ENCODE measurements around the gene PSAT1. TPM values are rescaled to one million over a fixed set of nuclear protein-coding genes. Genes with fewer than 3 reads are reported as not detected.

PSAT1 gene
- total RNA-seq, 1 donor from 2014 or later: 32.5 TPM

DNA sequence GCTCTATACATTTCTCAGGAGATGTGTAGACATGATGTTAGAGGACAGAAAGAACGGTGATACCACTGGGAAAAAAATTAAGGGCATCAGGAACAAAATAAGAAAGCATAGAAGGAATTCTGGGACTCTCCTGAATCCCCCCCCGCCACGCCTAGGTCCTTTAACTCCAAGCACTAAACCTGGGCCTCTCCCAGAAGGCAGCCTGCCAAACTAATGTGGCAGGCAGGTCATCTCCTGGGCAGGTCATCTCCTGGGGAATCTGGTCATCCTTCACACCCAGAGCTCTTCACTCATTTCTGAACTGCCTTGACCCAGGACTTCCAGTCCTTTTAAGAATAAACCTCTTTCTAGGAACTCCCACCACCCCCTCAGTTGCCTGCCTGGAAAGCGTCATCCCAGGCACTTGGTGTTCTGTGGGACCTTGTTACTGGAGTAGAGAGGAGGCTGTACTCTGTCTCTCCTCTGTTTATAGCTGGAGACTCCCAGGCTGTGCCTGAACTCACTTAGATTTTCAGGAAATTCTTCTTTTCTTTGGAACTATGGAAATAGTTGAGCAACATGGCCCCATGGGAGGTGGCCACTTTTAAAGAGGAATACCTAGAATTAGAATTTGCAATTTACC, 24.1 kb downstream of the PSAT1 start:
- peaks cover 43% of the 10 kb centered on the region for H3K36me3 Mint-ChIP-seq

DNA sequence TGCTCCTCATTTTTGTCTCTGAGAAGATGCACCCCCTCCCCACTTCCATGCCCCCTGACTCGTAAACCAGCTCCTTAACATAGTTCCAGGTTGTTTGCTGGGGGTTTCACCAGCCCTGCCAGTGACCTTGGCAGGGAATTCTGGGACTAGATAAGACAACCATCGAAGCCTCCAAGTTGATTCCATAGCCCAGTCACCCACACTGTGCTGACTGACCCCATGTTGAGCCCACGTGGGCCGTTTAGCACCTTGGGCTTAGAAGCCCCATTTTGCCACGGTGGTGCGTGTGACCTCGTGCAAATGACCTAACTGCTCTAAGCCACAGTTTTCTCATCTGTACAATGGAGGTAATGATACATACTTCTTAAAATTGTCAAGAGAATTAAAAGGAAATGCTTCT, 24.6 kb downstream of the PSAT1 start:
- TF ChIP-seq, protein P1, sequence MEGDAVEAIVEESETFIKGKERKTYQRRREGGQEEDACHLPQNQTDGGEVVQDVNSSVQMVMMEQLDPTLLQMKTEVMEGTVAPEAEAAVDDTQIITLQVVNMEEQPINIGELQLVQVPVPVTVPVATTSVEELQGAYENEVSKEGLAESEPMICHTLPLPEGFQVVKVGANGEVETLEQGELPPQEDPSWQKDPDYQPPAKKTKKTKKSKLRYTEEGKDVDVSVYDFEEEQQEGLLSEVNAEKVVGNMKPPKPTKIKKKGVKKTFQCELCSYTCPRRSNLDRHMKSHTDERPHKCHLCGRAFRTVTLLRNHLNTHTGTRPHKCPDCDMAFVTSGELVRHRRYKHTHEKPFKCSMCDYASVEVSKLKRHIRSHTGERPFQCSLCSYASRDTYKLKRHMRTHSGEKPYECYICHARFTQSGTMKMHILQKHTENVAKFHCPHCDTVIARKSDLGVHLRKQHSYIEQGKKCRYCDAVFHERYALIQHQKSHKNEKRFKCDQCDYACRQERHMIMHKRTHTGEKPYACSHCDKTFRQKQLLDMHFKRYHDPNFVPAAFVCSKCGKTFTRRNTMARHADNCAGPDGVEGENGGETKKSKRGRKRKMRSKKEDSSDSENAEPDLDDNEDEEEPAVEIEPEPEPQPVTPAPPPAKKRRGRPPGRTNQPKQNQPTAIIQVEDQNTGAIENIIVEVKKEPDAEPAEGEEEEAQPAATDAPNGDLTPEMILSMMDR (IDR thresholded peaks at IDR 0.05; ENCODE audit: unreplicated experiment): no peak
- H3K4me3 Mint-ChIP-seq: no peak overlapping the region
- H3K4me1 Mint-ChIP-seq: peaks cover 12% of the 10 kb centered on the region
- no peaks in the 10 kb centered on the region for H3K27me3 Mint-ChIP-seq (ENCODE audit: low read depth)
- H3K27ac Mint-ChIP-seq: no peak overlapping the region
- H3K9me3 Mint-ChIP-seq: peaks cover 9% of the 10 kb centered on the region
- peaks cover 43% of the 10 kb centered on the region for H3K36me3 Mint-ChIP-seq
- no peak for DNase-seq (ENCODE audit: low spot score in 2 of 2, unreplicated experiment in 2 of 2)

More for the DNA sequence above, 24.1 kb downstream of the PSAT1 start:
- Mint-ChIP-seq H3K27me3 (ENCODE audit: low read depth) (no peaks in the 10 kb centered on the region), H3K4me1 (peaks cover 9% of the 10 kb centered on the region), H3K27ac (no peak overlapping the region), H3K9me3 (peaks cover 9% of the 10 kb centered on the region), H3K4me3 (no peak overlapping the region)
- no peak for DNase-seq (ENCODE audit: low spot score in 2 of 2, unreplicated experiment in 2 of 2)
- TF ChIP-seq, protein P1 (IDR thresholded peaks at IDR 0.05; ENCODE audit: unreplicated experiment): no peak

DNA sequence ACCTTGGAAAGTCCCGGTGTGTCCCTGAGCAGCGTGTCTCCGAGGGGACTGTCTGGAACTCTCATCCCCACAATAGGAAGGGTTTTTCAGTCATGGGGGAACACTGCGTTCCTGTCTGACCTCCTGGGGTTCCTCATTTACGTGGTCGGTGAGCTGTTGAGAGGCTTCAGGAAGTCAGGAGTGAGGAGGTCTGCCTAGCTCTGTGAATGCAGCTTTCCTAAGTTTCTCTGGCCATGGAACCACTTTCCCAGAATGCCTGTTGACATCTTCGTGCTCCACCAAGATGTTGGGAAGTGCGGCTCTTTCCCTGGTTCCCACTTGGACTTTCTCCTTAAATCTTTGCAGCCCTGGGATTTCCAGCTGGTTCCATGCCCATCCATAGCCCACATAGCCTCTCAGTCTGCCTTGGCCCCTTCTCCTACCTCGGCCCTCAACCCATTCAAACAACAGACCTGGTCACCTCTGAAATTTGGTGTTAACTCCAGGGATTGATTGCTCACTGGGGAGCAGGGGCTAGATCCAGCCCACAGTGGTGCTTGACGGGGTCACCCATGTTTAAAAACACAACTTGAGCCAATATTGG, 27.2 kb downstream of the PSAT1 start:
- Mint-ChIP-seq H3K27ac (no peak overlapping the region), H3K36me3 (peaks cover 27% of the 10 kb centered on the region), H3K9me3 (peaks cover 9% of the 10 kb centered on the region), H3K27me3 (ENCODE audit: low read depth) (no peaks in the 10 kb centered on the region), H3K4me3 (no peak overlapping the region), H3K4me1 (peaks cover 12% of the 10 kb centered on the region)
- TF ChIP-seq, protein P1 (IDR thresholded peaks at IDR 0.05; ENCODE audit: unreplicated experiment): no peak
- DNase-seq (ENCODE audit: low spot score in 2 of 2, unreplicated experiment in 2 of 2): no peak

DNA sequence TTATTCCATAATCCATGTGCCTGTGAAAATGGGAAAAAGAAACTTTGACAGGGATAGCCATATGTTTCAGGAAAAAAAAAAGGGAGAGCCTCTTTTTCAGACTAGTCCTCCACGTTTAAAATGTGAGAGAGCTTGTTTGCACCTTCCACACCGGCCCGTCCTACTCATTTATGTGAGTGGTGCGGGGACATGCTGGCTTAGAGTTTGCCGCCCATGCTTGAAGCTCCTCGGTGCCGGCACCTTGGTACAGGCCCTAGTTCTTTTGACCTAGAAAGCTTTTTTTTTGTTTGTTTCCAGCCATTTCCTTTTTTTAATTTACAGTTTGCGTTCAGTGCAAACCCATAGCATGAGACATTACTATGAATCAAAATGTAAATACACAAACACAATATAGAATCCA, 27.8 kb downstream of the PSAT1 start:
- H3K9me3 Mint-ChIP-seq: peaks cover 6% of the 10 kb centered on the region
- TF ChIP-seq, protein P1 (IDR thresholded peaks at IDR 0.05; ENCODE audit: unreplicated experiment): no peak
- H3K36me3 Mint-ChIP-seq: peaks cover 25% of the 10 kb centered on the region
- no peak overlapping the region for H3K27ac Mint-ChIP-seq
- no peak for DNase-seq (ENCODE audit: low spot score in 2 of 2, unreplicated experiment in 2 of 2)
- peaks cover 12% of the 10 kb centered on the region for H3K4me1 Mint-ChIP-seq
- H3K4me3 Mint-ChIP-seq: no peak overlapping the region
- H3K27me3 Mint-ChIP-seq (ENCODE audit: low read depth): no peaks in the 10 kb centered on the region

DNA sequence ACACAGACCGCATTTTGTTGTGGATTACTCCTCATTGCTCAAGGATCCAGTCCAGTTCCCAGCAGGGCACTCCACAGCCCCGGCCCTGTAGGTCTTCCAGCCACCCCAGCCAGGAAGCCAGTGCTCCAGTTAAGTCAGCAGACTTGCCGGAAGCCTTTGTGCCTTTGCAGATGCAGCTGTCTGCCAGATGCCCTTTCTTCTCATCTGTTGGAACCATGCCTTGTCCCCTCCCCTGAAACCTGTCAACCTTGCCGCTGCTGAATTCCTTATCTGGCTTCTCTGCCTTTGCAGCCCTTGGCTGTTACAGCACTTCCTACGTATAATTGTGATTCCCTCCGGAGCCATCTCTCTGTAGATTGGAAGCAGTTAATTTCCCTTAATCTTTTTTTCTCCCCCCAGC, 28.4 kb downstream of the PSAT1 start:
- no peak overlapping the region for H3K4me3 Mint-ChIP-seq
- TF ChIP-seq, protein P1 (IDR thresholded peaks at IDR 0.05; ENCODE audit: unreplicated experiment): no peak
- DNase-seq (ENCODE audit: low spot score in 2 of 2, unreplicated experiment in 2 of 2): peak in 1 of 2 experiments; percentile 43
- no peaks in the 10 kb centered on the region for H3K27me3 Mint-ChIP-seq (ENCODE audit: low read depth)
- peak overlapping the region; percentile 78 for H3K27ac Mint-ChIP-seq
- H3K4me1 Mint-ChIP-seq: peaks cover 12% of the 10 kb centered on the region
- H3K36me3 Mint-ChIP-seq: peaks cover 21% of the 10 kb centered on the region
- H3K9me3 Mint-ChIP-seq: no peaks in the 10 kb centered on the region
